ENCODE data around the gene CX3CR1. TPM values are rescaled to one million over a fixed set of nuclear protein-coding genes. Genes with fewer than 3 reads are reported as not detected.

The CX3CR1 gene
- total RNA-seq, 1 experiment from 2014 or later: not detected

DNA sequence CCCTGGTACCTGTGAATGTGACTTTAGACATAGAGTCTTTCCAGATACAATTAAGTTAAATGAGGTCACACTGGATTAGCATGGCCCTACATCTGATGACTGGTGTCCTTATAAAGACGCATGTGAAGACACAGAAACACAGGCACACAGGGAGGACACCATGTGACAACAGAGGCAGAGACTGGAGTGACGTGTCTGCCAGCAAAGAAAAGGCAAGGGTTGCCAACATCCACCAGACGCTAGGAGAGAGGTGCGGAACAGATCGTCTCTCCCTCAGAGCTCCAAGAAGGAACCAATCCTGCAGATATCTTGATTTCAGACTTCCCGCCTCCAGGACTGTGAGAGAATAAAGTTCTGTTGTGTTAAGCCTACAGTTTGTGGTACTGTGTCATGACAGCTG lies 42.8 kb downstream of the CX3CR1 start:
- no peaks in the 10 kb centered on the region for H3K4me1 ChIP-seq (ENCODE audit: control insufficient read depth, insufficient read depth, low read length)
- H3K27me3 ChIP-seq (ENCODE audit: control insufficient read depth, insufficient read depth, low read length): no peaks in the 10 kb centered on the region
- no peaks in the 10 kb centered on the region for H3K9me3 ChIP-seq (ENCODE audit: control insufficient read depth, insufficient read depth, low read depth, low read length)
- POLR2A ChIA-PET: no interaction called here
- H3K36me3 ChIP-seq (ENCODE audit: control insufficient read depth, insufficient read depth, low read length): no peaks in the 10 kb centered on the region
- no peak for TF ChIP-seq SIN3A (IDR thresholded peaks at IDR 0.05; ENCODE audit: borderline replicate concordance, insufficient read depth, low read depth, low read length)
- TF ChIP-seq POLR2AphosphoS5 (IDR thresholded peaks at IDR 0.05; ENCODE audit: low read depth, low read length): no peak
- TF ChIP-seq, protein P1, sequence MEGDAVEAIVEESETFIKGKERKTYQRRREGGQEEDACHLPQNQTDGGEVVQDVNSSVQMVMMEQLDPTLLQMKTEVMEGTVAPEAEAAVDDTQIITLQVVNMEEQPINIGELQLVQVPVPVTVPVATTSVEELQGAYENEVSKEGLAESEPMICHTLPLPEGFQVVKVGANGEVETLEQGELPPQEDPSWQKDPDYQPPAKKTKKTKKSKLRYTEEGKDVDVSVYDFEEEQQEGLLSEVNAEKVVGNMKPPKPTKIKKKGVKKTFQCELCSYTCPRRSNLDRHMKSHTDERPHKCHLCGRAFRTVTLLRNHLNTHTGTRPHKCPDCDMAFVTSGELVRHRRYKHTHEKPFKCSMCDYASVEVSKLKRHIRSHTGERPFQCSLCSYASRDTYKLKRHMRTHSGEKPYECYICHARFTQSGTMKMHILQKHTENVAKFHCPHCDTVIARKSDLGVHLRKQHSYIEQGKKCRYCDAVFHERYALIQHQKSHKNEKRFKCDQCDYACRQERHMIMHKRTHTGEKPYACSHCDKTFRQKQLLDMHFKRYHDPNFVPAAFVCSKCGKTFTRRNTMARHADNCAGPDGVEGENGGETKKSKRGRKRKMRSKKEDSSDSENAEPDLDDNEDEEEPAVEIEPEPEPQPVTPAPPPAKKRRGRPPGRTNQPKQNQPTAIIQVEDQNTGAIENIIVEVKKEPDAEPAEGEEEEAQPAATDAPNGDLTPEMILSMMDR (IDR thresholded peaks at IDR 0.05): no peak
- no peak for TF ChIP-seq TCF7L2 (IDR thresholded peaks at IDR 0.05; ENCODE audit: low read depth, low read length)
- TF ChIP-seq, protein P2, sequence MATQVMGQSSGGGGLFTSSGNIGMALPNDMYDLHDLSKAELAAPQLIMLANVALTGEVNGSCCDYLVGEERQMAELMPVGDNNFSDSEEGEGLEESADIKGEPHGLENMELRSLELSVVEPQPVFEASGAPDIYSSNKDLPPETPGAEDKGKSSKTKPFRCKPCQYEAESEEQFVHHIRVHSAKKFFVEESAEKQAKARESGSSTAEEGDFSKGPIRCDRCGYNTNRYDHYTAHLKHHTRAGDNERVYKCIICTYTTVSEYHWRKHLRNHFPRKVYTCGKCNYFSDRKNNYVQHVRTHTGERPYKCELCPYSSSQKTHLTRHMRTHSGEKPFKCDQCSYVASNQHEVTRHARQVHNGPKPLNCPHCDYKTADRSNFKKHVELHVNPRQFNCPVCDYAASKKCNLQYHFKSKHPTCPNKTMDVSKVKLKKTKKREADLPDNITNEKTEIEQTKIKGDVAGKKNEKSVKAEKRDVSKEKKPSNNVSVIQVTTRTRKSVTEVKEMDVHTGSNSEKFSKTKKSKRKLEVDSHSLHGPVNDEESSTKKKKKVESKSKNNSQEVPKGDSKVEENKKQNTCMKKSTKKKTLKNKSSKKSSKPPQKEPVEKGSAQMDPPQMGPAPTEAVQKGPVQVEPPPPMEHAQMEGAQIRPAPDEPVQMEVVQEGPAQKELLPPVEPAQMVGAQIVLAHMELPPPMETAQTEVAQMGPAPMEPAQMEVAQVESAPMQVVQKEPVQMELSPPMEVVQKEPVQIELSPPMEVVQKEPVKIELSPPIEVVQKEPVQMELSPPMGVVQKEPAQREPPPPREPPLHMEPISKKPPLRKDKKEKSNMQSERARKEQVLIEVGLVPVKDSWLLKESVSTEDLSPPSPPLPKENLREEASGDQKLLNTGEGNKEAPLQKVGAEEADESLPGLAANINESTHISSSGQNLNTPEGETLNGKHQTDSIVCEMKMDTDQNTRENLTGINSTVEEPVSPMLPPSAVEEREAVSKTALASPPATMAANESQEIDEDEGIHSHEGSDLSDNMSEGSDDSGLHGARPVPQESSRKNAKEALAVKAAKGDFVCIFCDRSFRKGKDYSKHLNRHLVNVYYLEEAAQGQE (IDR thresholded peaks at IDR 0.05; ENCODE audit: insufficient read depth in 1 of 2, low read depth in 2 of 2, low read length in 1 of 2): no peak
- in situ Hi-C loops (cut with HindIII; ENCODE audit: low pct_unique_long_range_greater_than_20kb, low sequenced_read_pairs) (no loop called here), intact Hi-C loops (cut with micrococcal nuclease; ENCODE audit: unreplicated experiment) (no loop called here)
- DNase-seq (ENCODE audit: low read depth, low spot score) (no peak), ATAC-seq (no peak)
- H3K27ac ChIP-seq (ENCODE audit: low read length): no peak overlapping the region
- CTCF ChIA-PET: no interaction called here
- no TSS peak for BruUV-seq (replicated peaks)
- no peak overlapping the region for H3K4me3 ChIP-seq (ENCODE audit: low read depth in 2 of 2, low read length in 2 of 2)

DNA sequence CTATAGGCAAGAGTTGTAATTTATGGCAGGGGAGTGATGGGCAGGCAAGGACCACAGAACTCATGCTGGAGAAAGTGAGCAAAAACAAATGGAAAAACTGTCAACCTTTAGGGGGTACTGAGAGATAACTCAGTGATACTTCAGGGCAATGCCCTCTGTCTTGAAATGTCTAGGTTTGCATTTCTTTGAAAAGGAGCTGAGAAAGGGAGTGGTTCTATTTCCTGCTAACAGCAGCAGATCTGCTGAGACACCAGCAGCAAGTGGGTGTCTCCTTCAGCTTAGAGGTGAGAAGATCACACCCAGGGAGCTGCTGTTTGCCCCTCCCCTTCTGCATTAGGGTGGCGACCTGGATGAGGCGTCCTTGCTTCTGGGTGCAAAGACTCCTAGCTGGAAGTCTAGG lies 45.2 kb downstream of the CX3CR1 start:
- no peaks in the 10 kb centered on the region for H3K9me3 ChIP-seq (ENCODE audit: control insufficient read depth, insufficient read depth, low read depth, low read length)
- CTCF ChIA-PET: no interaction called here

More for the DNA sequence above, 45.2 kb downstream of the CX3CR1 start:
- Histone ChIP-seq H3K27ac (ENCODE audit: low read length) (no peak overlapping the region), H3K4me1 (ENCODE audit: control insufficient read depth, insufficient read depth, low read length) (no peaks in the 10 kb centered on the region), H3K36me3 (ENCODE audit: control insufficient read depth, insufficient read depth, low read length) (no peaks in the 10 kb centered on the region), H3K4me3 (ENCODE audit: low read depth in 2 of 2, low read length in 2 of 2) (no peak overlapping the region), H3K27me3 (ENCODE audit: control insufficient read depth, insufficient read depth, low read length) (no peaks in the 10 kb centered on the region)
- DNase-seq (ENCODE audit: low read depth, low spot score) (no peak), ATAC-seq (no peak)
- POLR2A ChIA-PET: no interaction called here
- no peak for TF ChIP-seq POLR2AphosphoS5 (IDR thresholded peaks at IDR 0.05; ENCODE audit: low read depth, low read length)
- TF ChIP-seq, protein P1 (IDR thresholded peaks at IDR 0.05): no peak
- no peak for TF ChIP-seq SIN3A (IDR thresholded peaks at IDR 0.05; ENCODE audit: borderline replicate concordance, insufficient read depth, low read depth, low read length)
- TF ChIP-seq TCF7L2 (IDR thresholded peaks at IDR 0.05; ENCODE audit: low read depth, low read length): no peak
- TF ChIP-seq, protein P2 (IDR thresholded peaks at IDR 0.05; ENCODE audit: insufficient read depth in 1 of 2, low read depth in 2 of 2, low read length in 1 of 2): no peak
- in situ Hi-C loops (cut with HindIII; ENCODE audit: low pct_unique_long_range_greater_than_20kb, low sequenced_read_pairs) (no loop called here), intact Hi-C loops (cut with micrococcal nuclease; ENCODE audit: unreplicated experiment) (no loop called here)
- BruUV-seq (replicated peaks): no TSS peak

Data from Panc1 (cell line).